Endodermal cell (in vitro differentiated cells): Measurements from ENCODE around the gene TLX1. TPM values are rescaled to one million over a fixed set of nuclear protein-coding genes. Genes with fewer than 3 reads are reported as not detected.

Experiments used
- DNase-seq: peaks from one replicate; pipeline ENCODE4 v3.0.0-alpha.2; 2017
- H3K27ac ChIP-seq: 2 replicates; pipeline ENCODE4 v1.5.1; 2013; ENCODE audit warnings: mild to moderate bottlenecking, low read depth, low read length, moderate library complexity
- H3K27me3 ChIP-seq: 2 replicates; pipeline ENCODE4 v1.6.1; 2013; ENCODE audit warnings: mild to moderate bottlenecking, low read length, moderate library complexity; ENCODE audit not compliant: insufficient read depth, control insufficient read depth, poor library complexity, severe bottlenecking
- H3K36me3 ChIP-seq: 2 replicates; pipeline ENCODE4 v1.7.0; 2013; ENCODE audit warnings: mild to moderate bottlenecking, low read length, moderate library complexity; ENCODE audit not compliant: control insufficient read depth, insufficient read depth
- H3K4me1 ChIP-seq: one replicate; pipeline ENCODE4 v1.7.0; 2013; ENCODE audit warnings: low read length; ENCODE audit not compliant: control insufficient read depth, insufficient read depth
- H3K4me3 ChIP-seq: 2 replicates; pipeline ENCODE4 v1.5.1; 2013; ENCODE audit warnings: mild to moderate bottlenecking, low read length, moderate library complexity
- H3K9ac ChIP-seq: 2 replicates; pipeline ENCODE4 v1.6.1; 2013; ENCODE audit warnings: mild to moderate bottlenecking, low read length, moderate library complexity; ENCODE audit not compliant: poor library complexity, severe bottlenecking; ENCODE audit errors: extremely low read depth
- H3K9me3 ChIP-seq: 2 replicates; pipeline ENCODE4 v1.6.1; 2013; ENCODE audit warnings: mild to moderate bottlenecking, low read length, moderate library complexity; ENCODE audit not compliant: control insufficient read depth
- H3K27ac Mint-ChIP-seq: 2 replicates; pipeline ENCODE4 v1.8.0; 2020; ENCODE audit warnings: mixed read lengths
- H3K27me3 Mint-ChIP-seq: 2 replicates; pipeline ENCODE4 v1.8.0; 2021; ENCODE audit warnings: mild to moderate bottlenecking, mixed read lengths; ENCODE audit not compliant: insufficient read depth
- H3K36me3 Mint-ChIP-seq: 2 replicates; pipeline ENCODE4 v1.8.0; 2020; ENCODE audit warnings: low read depth, mixed read lengths
- H3K4me1 Mint-ChIP-seq: 2 replicates; pipeline ENCODE4 v1.8.0; 2020; ENCODE audit warnings: mixed read lengths
- H3K4me3 Mint-ChIP-seq: 2 replicates; pipeline ENCODE4 v1.8.0; 2020; ENCODE audit warnings: mild to moderate bottlenecking, moderate library complexity, mixed read lengths
- H3K9me3 Mint-ChIP-seq: 2 replicates; pipeline ENCODE4 v1.8.0; 2020; ENCODE audit warnings: mild to moderate bottlenecking, mixed read lengths
- WGBS, 2 experiments: methylation state at CpG; one replicate each; pipeline versions ENCODE4 v1.1.5 to v1.1.7; 2013; ENCODE audit warnings: missing lambda C conversion rate in 2 of 2, mixed read lengths in 1 of 2; ENCODE audit not compliant: insufficient coverage in 1 of 2, insufficient read length in 1 of 2; 5-methylcytosine and 5-hydroxymethylcytosine counted together
- total RNA-seq, 2 donors: library from RNA; stranded (reverse); fragmentation: NEBNext Ultra II Directional in 1 of 2; extraction: Animal tissue kit (Norgen Biotek cat#: 25700) in 1 of 2; gene quantifications; 2 replicates in 1 of 2; 3 replicates in 1 of 2; pipeline ENCODE4 v1.2.1, GENCODE V29; 2021
- TF ChIP-seq, protein P1 (sequence below): fragments of 200-600 bp; sonication (generic); conservative IDR thresholded peaks from 2 replicates; pipeline ENCODE4 v1.5.0; 2021; ENCODE audit warnings: antibody characterized with exemption, mild to moderate bottlenecking

TLX1 gene
- total RNA-seq, 2 donors from 2014 or later = not detected

DNA sequence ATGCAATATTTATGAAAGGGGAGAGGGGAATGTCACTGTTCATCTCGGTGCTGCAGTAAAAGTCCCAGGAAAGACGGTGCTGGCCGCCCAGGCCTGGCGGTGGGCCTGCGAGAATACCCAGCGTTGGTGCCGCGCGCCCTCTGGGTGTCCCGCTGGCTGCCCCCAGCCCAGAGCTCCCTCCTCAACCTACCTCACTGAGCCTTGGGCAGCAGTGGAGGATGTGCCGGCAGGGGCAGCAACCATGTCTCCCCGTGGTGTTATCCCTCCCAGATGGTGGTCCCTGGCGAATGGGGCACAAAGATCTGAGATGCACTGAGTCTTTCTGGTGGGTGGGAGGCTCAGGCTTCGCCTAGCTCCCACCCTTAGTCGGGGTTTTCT lies 9.5 kb upstream of the TLX1 start:
- no peaks in the 10 kb centered on the region for H3K4me1 ChIP-seq
- H3K9me3 Mint-ChIP-seq = no peaks in the 10 kb centered on the region
- peaks cover 5% of the 10 kb centered on the region for H3K4me1 Mint-ChIP-seq
- H3K9me3 ChIP-seq = no peaks in the 10 kb centered on the region
- no peak overlapping the region for H3K27ac Mint-ChIP-seq
- H3K27me3 ChIP-seq = peaks cover 100% of the 10 kb centered on the region
- H3K4me3 Mint-ChIP-seq = no peak overlapping the region
- H3K9ac ChIP-seq = no peak overlapping the region
- no peak overlapping the region for H3K27ac ChIP-seq
- DNase-seq = peak; percentile 54
- 14 to 16% methylated on average over 7 to 15 of the region's 15 CpGs for WGBS, 2 experiments
- no peaks in the 10 kb centered on the region for H3K36me3 ChIP-seq
- H3K4me3 ChIP-seq = peak overlapping the region; percentile 72
- peaks cover 99% of the 10 kb centered on the region for H3K27me3 Mint-ChIP-seq
- H3K36me3 Mint-ChIP-seq = no peaks in the 10 kb centered on the region
- TF ChIP-seq, protein P1, sequence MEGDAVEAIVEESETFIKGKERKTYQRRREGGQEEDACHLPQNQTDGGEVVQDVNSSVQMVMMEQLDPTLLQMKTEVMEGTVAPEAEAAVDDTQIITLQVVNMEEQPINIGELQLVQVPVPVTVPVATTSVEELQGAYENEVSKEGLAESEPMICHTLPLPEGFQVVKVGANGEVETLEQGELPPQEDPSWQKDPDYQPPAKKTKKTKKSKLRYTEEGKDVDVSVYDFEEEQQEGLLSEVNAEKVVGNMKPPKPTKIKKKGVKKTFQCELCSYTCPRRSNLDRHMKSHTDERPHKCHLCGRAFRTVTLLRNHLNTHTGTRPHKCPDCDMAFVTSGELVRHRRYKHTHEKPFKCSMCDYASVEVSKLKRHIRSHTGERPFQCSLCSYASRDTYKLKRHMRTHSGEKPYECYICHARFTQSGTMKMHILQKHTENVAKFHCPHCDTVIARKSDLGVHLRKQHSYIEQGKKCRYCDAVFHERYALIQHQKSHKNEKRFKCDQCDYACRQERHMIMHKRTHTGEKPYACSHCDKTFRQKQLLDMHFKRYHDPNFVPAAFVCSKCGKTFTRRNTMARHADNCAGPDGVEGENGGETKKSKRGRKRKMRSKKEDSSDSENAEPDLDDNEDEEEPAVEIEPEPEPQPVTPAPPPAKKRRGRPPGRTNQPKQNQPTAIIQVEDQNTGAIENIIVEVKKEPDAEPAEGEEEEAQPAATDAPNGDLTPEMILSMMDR = no peak

DNA sequence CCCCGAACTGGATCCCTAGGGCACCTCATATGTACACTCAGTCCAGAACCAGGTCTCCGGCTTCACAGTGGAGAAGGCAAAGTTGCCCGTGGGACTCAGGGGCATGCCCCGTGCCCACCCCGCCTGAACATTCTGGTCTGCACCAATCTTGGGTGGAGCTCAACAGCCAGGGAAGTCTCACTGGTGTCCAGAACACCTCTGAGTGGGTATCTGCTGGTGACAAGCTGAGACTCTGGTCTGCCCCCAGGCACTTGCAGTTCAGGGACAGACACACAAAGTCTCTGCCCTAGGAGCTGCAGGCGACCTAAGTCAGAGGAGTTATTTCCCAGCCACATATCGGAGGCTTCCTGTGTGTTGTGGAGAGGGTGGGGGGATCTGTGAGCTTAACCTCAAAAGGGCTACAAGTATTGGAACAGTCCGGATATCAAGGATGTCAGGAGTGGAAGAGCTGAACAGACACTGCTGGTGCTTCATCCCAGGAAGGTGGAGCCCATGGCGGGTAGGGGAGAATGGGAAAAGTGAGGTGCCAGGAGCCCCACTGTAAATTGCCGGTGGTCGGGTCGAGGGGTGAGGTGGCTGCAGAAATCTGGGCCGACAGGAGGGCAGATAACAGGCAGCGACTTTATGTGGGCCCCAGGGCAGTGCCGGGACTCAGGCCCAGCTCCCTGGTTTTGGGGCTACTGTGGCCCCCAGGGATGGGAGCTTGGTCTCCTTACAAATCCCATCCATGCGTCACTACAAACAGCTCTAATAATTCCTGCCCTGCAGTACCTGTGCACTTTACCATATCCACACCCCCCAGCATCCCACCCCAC lies 8.6 kb upstream of the TLX1 start:
- H3K27me3 Mint-ChIP-seq = peaks cover 100% of the 10 kb centered on the region
- DNase-seq = peak; percentile 38

DNA sequence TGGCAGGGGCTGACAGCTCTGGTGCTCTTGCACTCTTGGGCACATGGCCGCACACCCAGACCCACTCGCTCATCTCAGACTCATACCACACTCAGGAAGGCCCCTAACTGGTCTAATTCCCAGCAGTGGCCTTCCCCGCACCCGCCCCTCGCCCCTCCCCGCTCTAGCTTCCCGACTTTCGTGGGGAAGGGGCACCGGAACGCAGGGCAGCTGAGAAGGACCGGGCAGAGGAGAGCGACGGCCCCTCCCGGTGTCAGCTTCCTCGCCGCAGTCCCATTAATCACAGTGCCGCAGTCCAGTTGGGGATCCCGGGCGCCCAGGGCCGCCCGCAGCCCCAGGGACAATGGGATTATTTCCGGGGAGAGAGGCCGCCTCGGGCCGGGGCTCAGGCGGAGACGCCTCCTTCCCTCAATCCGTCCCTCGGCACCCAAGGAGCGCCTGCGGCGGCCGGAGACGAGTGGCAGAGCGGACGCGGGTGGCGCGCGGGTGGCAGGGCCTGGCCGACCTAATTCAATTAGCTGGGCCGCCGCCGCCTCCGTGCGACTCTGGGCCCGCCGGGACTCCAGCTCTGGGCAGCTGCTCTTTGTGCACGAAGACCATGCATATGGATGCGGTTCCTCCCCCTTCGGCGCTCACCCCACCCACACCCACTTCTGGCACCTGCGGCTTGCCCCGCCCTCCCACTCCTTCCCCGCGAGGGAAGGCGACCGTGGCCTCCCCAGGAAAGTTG lies 7.8 kb upstream of the TLX1 start:
- peak; percentile 75 for DNase-seq
- Histone ChIP-seq H3K9me3 (no peaks in the 10 kb centered on the region), H3K9ac (no peak overlapping the region), H3K27me3 (peaks cover 100% of the 10 kb centered on the region), H3K36me3 (no peaks in the 10 kb centered on the region), H3K27ac (no peak overlapping the region), H3K4me3 (no peak overlapping the region), H3K4me1 (no peaks in the 10 kb centered on the region)
- peaks cover 99% of the 10 kb centered on the region for H3K27me3 Mint-ChIP-seq
- 4% methylated on average over 17 to 58 of the region's 58 CpGs for WGBS, 2 experiments
- TF ChIP-seq, protein P1 = no peak
- H3K36me3 Mint-ChIP-seq = no peaks in the 10 kb centered on the region
- no peaks in the 10 kb centered on the region for H3K9me3 Mint-ChIP-seq
- H3K4me1 Mint-ChIP-seq = peaks cover 5% of the 10 kb centered on the region
- peak overlapping the region; percentile 0 for H3K4me3 Mint-ChIP-seq
- H3K27ac Mint-ChIP-seq = no peak overlapping the region

More for the DNA sequence above, 8.6 kb upstream of the TLX1 start:
- Histone ChIP-seq H3K27me3 (peaks cover 100% of the 10 kb centered on the region), H3K36me3 (no peaks in the 10 kb centered on the region), H3K9ac (no peak overlapping the region), H3K4me3 (no peak overlapping the region), H3K4me1 (no peaks in the 10 kb centered on the region), H3K9me3 (no peaks in the 10 kb centered on the region), H3K27ac (no peak overlapping the region)
- TF ChIP-seq, protein P1 = no peak
- H3K27ac Mint-ChIP-seq = no peak overlapping the region
- H3K4me3 Mint-ChIP-seq = peak overlapping the region; percentile 0
- 52 to 53% methylated on average over 13 to 16 of the region's 16 CpGs for WGBS, 2 experiments
- H3K9me3 Mint-ChIP-seq = no peaks in the 10 kb centered on the region
- peaks cover 5% of the 10 kb centered on the region for H3K4me1 Mint-ChIP-seq
- no peaks in the 10 kb centered on the region for H3K36me3 Mint-ChIP-seq
